ENCODE results near the gene HNRNPUL2.

HNRNPUL2 gene

DNA sequence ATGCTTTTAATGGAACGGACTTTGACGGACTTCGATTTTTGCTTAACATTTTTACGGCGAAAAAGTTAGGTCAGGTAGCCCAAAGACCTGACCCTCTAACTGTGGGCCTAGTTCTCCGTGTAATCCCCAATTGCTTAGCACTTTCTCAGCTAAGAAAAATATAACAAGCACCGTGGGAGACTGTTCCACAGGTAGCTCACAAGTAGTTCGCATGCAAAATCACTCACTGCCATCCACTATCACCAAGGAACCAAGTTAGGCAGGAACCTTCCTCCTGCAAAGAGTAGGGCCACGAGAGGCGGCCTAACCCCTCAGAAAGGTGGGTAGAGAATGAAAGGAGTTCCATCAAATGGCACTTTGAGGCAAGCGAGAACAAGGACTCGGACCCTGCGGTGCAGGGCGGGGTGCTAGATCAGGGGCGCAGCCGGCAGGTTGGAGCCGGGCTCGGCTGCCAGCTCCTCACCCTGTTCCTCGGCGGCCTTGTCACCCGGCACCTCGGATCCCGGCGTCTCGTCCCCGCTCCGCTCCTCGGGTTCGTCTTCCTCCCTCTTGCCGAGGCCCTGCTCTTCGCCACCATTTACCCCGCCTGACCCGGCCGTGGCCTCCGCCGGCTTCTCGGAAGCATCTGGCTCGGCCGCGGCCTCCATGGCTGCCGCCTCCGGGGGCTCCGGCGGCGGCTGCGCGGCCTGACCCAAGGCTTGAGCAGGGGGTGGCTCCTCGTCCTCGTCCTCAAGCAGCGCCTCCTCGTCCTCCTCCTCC lies 922 bp downstream of the HNRNPUL2 start:
- DNase-seq, result no peak

GRCh38 chr11:62725646-62726045 lies 1.6 kb downstream of the HNRNPUL2 start:
- DNase-seq, result no peak

- no peak for DNase-seq
Observed at GRCh38 chr11:62724171-62724570, 3.1 kb downstream of the HNRNPUL2 start.

DNA sequence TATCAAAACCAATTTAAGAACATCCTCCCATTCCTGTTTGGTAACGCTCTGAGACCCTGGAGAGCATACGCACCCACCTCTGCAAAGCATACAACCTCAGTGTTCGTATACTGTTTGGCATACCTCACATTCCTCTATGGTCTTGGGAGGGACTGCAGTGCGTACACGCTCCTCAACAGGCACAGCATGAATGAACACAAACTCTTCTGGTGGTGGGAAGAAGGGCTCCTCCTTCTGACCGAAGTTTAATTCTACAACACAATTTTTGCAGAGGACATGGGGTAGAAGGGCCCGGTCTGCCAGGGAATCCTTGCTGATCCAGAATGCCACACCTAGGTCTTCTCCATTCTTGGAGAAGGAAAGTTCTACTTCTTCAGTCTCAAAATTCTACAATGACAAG lies 5.3 kb downstream of the HNRNPUL2 start:
- no peak for DNase-seq

DNA sequence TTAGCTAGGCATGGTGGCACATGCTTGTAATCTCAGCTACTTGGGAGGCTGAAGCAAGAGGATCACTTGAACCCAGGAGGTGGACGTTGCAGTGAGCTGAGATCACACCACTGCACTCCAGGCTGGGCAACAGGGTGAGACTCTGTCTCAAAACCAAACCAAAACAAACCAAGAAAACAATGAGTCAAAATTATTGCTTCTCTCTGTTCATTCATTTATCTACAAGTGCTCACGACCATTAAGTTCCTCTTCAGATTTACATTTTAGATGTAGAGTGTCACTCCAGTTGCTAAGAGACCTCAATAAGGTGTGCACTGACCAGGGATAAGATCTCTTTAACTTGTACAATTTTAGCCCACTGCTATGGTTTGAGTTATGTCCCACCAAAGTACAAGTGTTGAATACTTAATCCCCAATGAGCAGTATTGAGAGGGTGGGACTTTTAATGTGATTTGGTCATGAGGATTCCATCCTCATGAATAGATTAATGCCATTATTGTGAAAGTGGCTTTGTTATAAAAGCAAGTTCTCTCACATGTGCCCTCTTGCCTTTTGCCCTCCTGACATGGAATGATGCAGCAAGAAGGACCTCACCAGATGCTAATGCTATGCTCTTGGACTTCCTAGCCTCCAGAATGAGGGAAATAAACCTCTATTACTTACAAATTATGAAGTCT lies 7.8 kb downstream of the HNRNPUL2 start:
- no peak for DNase-seq

- no peak for DNase-seq
Observed at GRCh38 chr11:62716816-62717215, 10.4 kb downstream of the HNRNPUL2 start.

- DNase-seq, result no peak
Observed at GRCh38 chr11:62716206-62716605, 11.1 kb downstream of the HNRNPUL2 start.

GRCh38 chr11:62715150-62716130 lies 11.8 kb downstream of the HNRNPUL2 start:
- no peak for DNase-seq

DNA sequence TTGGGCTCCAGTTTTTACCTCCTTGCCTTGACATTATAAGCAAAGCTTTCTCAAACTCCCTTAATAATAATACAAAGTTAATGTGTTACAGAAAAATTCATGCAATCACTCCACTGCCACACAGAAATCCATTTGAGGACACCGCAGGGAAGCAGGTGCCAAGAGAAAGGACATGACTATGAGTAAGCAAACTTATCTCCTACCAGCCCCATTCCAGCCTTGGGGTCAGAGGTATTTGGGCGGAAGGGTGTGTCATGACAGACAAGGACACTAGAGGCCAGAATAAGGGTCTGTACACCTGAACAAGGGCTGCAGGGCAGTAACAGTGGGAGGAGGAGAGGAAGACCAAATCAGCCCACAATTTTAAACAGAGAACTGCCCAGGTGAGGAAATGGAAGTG lies 13.9 kb downstream of the HNRNPUL2 start:
- DNase-seq, result no peak

- DNase-seq, result no peak
Observed at GRCh38 chr11:62712861-62713260, 14.4 kb downstream of the HNRNPUL2 start.

- no peak for DNase-seq
Observed at GRCh38 chr11:62712276-62712812, 14.9 kb downstream of the HNRNPUL2 start.

DNA sequence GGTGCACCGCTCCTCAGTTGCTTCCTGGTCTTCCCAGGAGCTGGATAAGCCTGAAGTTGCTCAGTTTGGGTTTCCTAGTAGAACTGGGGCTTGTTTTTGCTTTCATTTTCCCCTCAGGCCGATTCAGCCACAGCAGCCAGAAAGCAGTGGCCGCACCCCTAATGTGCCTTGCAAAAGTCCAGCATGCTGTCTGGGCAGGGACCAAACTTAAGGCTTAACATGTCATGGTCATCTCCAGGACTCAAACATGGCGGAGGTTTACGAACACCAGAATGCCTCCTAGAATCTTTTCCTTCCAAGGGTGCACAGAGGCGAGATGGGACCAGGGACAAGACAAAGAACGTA lies 17.3 kb downstream of the HNRNPUL2 start:
- peak; percentile 47 to 74 (median 69) for DNase-seq

- peak; percentile 98 to 99 (median 98) for DNase-seq
Observed at GRCh38 chr11:62709247-62710000, 17.8 kb downstream of the HNRNPUL2 start.

DNA sequence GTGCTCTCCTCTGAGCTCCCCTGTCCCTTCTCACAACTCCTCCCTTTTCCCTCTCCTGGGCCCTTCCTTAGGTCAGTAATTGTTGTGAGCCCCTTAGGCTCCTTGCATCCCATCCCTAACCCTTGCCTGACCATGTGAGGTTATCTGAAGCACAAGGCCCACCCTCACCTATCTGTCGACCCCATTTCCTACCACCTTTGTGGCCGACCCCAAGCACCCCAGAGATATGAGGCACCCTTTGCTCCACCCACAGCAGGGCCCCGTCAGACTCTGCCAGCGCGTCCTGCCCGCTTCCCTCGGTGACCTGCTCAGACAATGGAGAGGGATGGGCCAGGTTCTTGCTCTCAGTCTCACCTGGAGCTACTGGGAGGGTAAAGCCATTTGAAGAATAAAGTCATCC lies 18.5 kb downstream of the HNRNPUL2 start:
- no peak for DNase-seq

DNA sequence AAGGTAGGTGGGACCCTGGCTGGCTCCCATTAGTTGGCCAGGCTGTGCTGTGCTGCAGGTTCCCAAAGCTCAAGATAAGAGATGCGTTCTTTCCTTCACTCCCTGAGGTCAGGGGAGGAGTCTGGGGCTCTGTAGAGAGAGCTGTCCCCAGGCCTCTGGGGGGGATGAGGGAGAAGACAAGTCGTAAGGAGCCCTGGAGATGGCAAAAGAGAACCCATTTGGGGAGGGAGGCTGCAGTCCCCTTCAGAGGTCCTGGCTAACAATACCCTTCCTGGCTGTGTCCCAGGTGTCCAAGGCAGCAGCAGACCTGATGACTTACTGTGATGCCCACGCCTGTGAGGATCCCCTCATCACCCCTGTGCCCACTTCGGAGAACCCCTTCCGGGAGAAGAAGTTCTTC lies 18.9 kb downstream of the HNRNPUL2 start:
- no peak for DNase-seq

DNA sequence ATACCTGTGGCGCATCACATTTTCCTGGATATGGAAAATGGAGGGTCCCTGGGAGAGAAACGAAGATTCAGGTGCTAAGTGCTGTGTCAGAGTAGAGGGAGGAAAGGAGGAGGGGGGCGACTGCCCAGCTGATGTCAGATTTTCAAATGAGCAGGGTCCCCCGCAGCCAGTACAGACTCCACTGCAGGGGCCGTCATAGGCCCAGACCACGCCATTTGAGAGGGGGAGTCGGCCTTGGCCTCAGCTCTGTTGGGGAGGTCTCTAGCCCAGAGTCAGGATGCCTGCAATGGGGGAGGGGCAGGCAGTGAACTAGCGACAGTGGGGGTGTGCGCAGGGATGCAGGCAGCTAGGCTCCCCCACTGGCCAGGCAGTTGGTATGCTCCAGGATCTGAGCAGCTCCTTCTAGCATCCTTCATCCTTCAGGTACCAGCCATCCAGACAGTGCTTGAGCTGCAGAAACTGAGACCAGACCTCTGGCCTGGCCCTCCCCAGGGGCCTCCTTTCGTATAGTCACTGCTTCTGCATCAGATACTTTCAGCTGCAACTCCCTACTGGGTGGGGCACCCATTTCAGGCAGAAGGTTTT lies 19.9 kb downstream of the HNRNPUL2 start, which contains the start of the genes BSCL2 and GNG3:
BSCL2 (minus strand) TSS at position 148 of the 585 bp plus-strand sequence. CDS start 229 bp downstream, outside the sequence.
GNG3 (plus strand) TSS at position 400 of the 585 bp plus-strand sequence. CDS start 620 bp downstream, outside the sequence.
- no peak for DNase-seq

GRCh38 chr11:62706850-62707247 lies 20.4 kb downstream of the HNRNPUL2 start:
- DNase-seq, result no peak

GRCh38 chr11:62705880-62706849 lies 21.1 kb downstream of the HNRNPUL2 start:
- DNase-seq, result peak; percentile 96 to 99 (median 98)

GRCh38 chr11:62705413-62705812 lies 21.8 kb downstream of the HNRNPUL2 start:
- DNase-seq, result no peak

DNA sequence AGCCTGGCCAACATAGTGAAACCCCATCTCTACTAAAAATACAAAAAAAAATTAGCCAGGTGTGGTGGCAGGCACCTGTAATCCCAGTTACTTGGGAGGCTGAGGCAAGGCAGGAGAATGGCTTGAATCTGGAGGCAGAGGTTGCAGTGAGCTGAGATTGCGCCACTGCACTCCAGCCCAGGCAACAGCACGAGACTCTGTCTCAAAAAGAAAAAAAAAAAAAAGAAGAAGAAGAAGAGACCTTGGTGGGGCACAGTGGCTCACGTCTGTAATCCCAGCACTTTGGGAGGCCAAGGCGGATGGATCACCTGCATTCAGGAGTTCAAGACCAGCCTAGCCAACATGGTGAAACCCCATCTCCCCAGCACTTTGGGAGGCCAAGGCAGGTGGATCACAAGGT lies 23.3 kb downstream of the HNRNPUL2 start:
- peak; percentile 19 to 38 (median 28) for DNase-seq

Data from suppressor macrophage treated with lipopolysaccharide for 1 hour (primary cell).